ENCODE data around the gene VAMP2. TPM values are rescaled to one million over a fixed set of nuclear protein-coding genes. Genes with fewer than 3 reads are reported as not detected.
A peak's percentile ranks its signal among the peaks of the same experiment; 100 is the strongest.

The VAMP2 gene
- total RNA-seq, 1 donor from 2014 or later = 28.0 TPM

GRCh38 chr17:8126491-8127066 lies 36.2 kb downstream of the VAMP2 start:
- no peaks in the 10 kb centered on the region for H3K9me3 ChIP-seq (ENCODE audit: insufficient read depth, low read depth, low read length)
- H3K4me3 ChIP-seq (ENCODE audit: insufficient read depth, low read depth, low read length) = peak overlapping the region; percentile 60
- peak overlapping the region; percentile 97 for H3K4me2 ChIP-seq (ENCODE audit: low read length)
- peaks cover 20% of the 10 kb centered on the region for H3K27me3 ChIP-seq (ENCODE audit: insufficient read depth, low read length)
- no peaks in the 10 kb centered on the region for H3K36me3 Mint-ChIP-seq (ENCODE audit: low read depth, unreplicated experiment)
- DNase-seq (ENCODE audit: low read depth) = no peak
- H2AFZ ChIP-seq (ENCODE audit: low read depth, low read length) = peak overlapping the region; percentile 85
- H3K27me3 Mint-ChIP-seq (ENCODE audit: low read depth, unreplicated experiment) = peaks cover 48% of the 10 kb centered on the region
- no peak overlapping the region for H3K27ac Mint-ChIP-seq (ENCODE audit: unreplicated experiment)
- no peak for FAIRE-seq
- no peaks in the 10 kb centered on the region for H3K36me3 ChIP-seq (ENCODE audit: insufficient read depth, low read length)
- peaks cover 44% of the 10 kb centered on the region for H3K4me1 ChIP-seq (ENCODE audit: insufficient read depth, low read length)
- H3K9me3 Mint-ChIP-seq (ENCODE audit: unreplicated experiment) = no peaks in the 10 kb centered on the region
- H3K4me1 Mint-ChIP-seq (ENCODE audit: low read depth, unreplicated experiment) = peaks cover 11% of the 10 kb centered on the region
- no peak for TF ChIP-seq CTCF (IDR thresholded peaks at IDR 0.05; ENCODE audit: insufficient read depth, low read depth, low read length)
- TF ChIP-seq EZH2 (IDR thresholded peaks at IDR 0.05; ENCODE audit: insufficient read depth, low read length) = no peak
- no peak overlapping the region for H3K27ac ChIP-seq (ENCODE audit: low read depth, low read length)
- peak overlapping the region; percentile 84 for H3K4me3 Mint-ChIP-seq (ENCODE audit: unreplicated experiment)
- H3K9ac ChIP-seq (ENCODE audit: low read length) = peak overlapping the region; percentile 74
- H3K79me2 ChIP-seq (ENCODE audit: insufficient read depth, low read length) = no peaks in the 10 kb centered on the region
- peaks cover 8% of the 10 kb centered on the region for H4K20me1 ChIP-seq (ENCODE audit: insufficient read depth, low read length)

- Histone ChIP-seq H2AFZ (ENCODE audit: low read depth, low read length) (peak overlapping the region; percentile 66), H3K4me1 (ENCODE audit: insufficient read depth, low read length) (peaks cover 45% of the 10 kb centered on the region), H3K79me2 (ENCODE audit: insufficient read depth, low read length) (no peaks in the 10 kb centered on the region), H3K36me3 (ENCODE audit: insufficient read depth, low read length) (no peaks in the 10 kb centered on the region), H3K27ac (ENCODE audit: low read depth, low read length) (no peak overlapping the region), H3K9ac (ENCODE audit: low read length) (peak overlapping the region; percentile 49), H4K20me1 (ENCODE audit: insufficient read depth, low read length) (peaks cover 10% of the 10 kb centered on the region), H3K4me3 (ENCODE audit: insufficient read depth, low read depth, low read length) (peak overlapping the region; percentile 60), H3K27me3 (ENCODE audit: insufficient read depth, low read length) (peaks cover 20% of the 10 kb centered on the region), H3K4me2 (ENCODE audit: low read length) (peak overlapping the region; percentile 97), H3K9me3 (ENCODE audit: insufficient read depth, low read depth, low read length) (no peaks in the 10 kb centered on the region)
- Mint-ChIP-seq H3K9me3 (ENCODE audit: unreplicated experiment) (no peaks in the 10 kb centered on the region), H3K27ac (ENCODE audit: unreplicated experiment) (peak overlapping the region; percentile 67), H3K36me3 (ENCODE audit: low read depth, unreplicated experiment) (no peaks in the 10 kb centered on the region), H3K4me3 (ENCODE audit: unreplicated experiment) (peak overlapping the region; percentile 83), H3K4me1 (ENCODE audit: low read depth, unreplicated experiment) (peaks cover 11% of the 10 kb centered on the region), H3K27me3 (ENCODE audit: low read depth, unreplicated experiment) (peaks cover 48% of the 10 kb centered on the region)
- TF ChIP-seq EZH2 (IDR thresholded peaks at IDR 0.05; ENCODE audit: insufficient read depth, low read length) (no peak), CTCF (IDR thresholded peaks at IDR 0.05; ENCODE audit: insufficient read depth, low read depth, low read length) (no peak)
- DNase-seq (ENCODE audit: low read depth) = no peak
- FAIRE-seq = no peak
Observed at GRCh38 chr17:8125947-8126490, 36.7 kb downstream of the VAMP2 start.
